Thoracic aorta (tissue), 2 donors: ENCODE data around the gene DMD. TPM values are rescaled to one million over a fixed set of nuclear protein-coding genes. Genes with fewer than 3 reads are reported as not detected.

Experiments
- ATAC-seq: fragments of 150-250 bp; one replicate; pipeline ENCODE4 v1.8.0; 2017; ENCODE audit warnings: low read depth; ENCODE audit not compliant: insufficient number of reproducible peaks, low FRiP score
- DNase-seq: peaks from one replicate; pipeline ENCODE4 v3.0.0-alpha.2; 2020; ENCODE audit warnings: low spot score
- H3K27ac ChIP-seq, 2 donors: fragments of 200-600 bp; sonication (generic); 1 replicate in 1 of 2; 2 replicates in 1 of 2; pipeline ENCODE4 v1.5.1; 2016; ENCODE audit warnings: mild to moderate bottlenecking in 2 of 2, moderate library complexity in 2 of 2
- H3K27me3 ChIP-seq: fragments of 200-600 bp; sonication (generic); replicated peaks from 2 replicates; pipeline ENCODE4 v1.6.0; 2016; ENCODE audit warnings: mild to moderate bottlenecking; ENCODE audit not compliant: insufficient read depth
- H3K36me3 ChIP-seq: fragments of 200-600 bp; sonication (generic); one replicate; pipeline ENCODE4 v1.5.1; 2016
- H3K4me1 ChIP-seq, 2 donors: fragments of 200-600 bp; sonication (generic); 1 replicate in 1 of 2; 2 replicates in 1 of 2; pipeline versions ENCODE4 v1.5.1 to v1.6.0; 2016; ENCODE audit warnings: low read depth in 2 of 2, mild to moderate bottlenecking in 1 of 2; ENCODE audit not compliant: control insufficient read depth in 1 of 2
- H3K4me3 ChIP-seq: fragments of 200-600 bp; sonication (generic); 2 replicates; pipeline ENCODE4 v1.5.1; 2016; ENCODE audit warnings: mild to moderate bottlenecking
- H3K9me3 ChIP-seq: fragments of 200-600 bp; sonication (generic); 2 replicates; pipeline ENCODE4 v1.5.1; 2016
- total RNA-seq, 2 donors: library from RNA; depleted of rRNA; stranded (reverse); fragments of >200 nt; gene quantifications; one replicate each; pipeline versions ENCODE4 v1.1.0 to v1.2.3, GENCODE V29; 2016
- TF ChIP-seq, protein P1 (sequence below): fragments of 200-600 bp; sonication (generic); IDR thresholded peaks from one replicate; pipeline ENCODE4 v1.5.1; 2019; ENCODE audit warnings: antibody characterized with exemption

Gene DMD
- total RNA-seq, 2 donors from 2014 or later, result 224 to 233 TPM

DNA sequence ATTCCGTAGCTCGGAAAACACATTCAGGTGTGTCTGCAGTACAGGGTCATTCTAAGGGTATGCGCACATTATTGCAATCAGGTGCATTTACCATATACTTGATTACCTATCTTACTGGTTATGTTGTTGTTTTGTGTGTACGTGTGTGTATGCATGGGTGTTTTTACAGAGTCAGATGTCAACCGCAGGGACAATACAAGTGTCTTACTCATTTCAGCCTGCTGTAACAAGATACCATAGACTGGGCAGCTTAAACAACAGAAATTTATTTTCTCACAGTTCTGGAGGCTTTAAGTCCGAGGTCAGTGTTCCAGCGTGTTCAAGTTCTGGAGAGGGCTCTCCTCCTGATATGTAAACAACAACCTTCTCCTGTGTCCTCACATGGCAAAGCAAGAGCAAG is 316.7 kb downstream of the DMD start:
- no peaks in the 10 kb centered on the region for H3K4me1 ChIP-seq
- H3K9me3 ChIP-seq, result no peaks in the 10 kb centered on the region
- TF ChIP-seq, protein P1, sequence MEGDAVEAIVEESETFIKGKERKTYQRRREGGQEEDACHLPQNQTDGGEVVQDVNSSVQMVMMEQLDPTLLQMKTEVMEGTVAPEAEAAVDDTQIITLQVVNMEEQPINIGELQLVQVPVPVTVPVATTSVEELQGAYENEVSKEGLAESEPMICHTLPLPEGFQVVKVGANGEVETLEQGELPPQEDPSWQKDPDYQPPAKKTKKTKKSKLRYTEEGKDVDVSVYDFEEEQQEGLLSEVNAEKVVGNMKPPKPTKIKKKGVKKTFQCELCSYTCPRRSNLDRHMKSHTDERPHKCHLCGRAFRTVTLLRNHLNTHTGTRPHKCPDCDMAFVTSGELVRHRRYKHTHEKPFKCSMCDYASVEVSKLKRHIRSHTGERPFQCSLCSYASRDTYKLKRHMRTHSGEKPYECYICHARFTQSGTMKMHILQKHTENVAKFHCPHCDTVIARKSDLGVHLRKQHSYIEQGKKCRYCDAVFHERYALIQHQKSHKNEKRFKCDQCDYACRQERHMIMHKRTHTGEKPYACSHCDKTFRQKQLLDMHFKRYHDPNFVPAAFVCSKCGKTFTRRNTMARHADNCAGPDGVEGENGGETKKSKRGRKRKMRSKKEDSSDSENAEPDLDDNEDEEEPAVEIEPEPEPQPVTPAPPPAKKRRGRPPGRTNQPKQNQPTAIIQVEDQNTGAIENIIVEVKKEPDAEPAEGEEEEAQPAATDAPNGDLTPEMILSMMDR, result no peak
- H3K36me3 ChIP-seq, result no peaks in the 10 kb centered on the region
- DNase-seq, result no peak
- H3K4me3 ChIP-seq, result no peak overlapping the region
- ATAC-seq, result no peak
- no peak overlapping the region for H3K27ac ChIP-seq
- no peaks in the 10 kb centered on the region for H3K27me3 ChIP-seq

DNA sequence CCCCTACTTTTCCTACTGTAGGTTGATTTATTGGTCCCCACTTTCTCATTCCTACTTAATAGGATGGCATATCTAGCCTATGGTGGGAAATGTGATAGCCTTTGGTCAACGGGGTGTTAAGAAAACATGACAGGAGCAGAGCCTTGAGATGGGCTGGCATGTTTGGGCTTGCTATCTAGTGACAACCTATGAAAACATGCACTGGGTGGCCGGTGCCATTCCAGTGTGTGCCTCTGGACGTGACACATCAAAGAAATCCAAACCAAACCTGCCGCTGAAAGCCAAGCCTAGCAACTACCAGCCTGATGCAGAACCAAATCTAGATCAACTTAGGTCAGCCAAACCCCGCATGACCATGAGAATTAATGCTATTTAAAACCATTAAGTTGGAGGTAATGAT is 317.6 kb downstream of the DMD start:
- Histone ChIP-seq H3K36me3 (no peaks in the 10 kb centered on the region), H3K27ac (no peak overlapping the region), H3K27me3 (no peaks in the 10 kb centered on the region), H3K9me3 (no peaks in the 10 kb centered on the region), H3K4me1 (no peaks in the 10 kb centered on the region), H3K4me3 (no peak overlapping the region)
- ATAC-seq (no peak), DNase-seq (no peak)
- TF ChIP-seq, protein P1, result no peak

DNA sequence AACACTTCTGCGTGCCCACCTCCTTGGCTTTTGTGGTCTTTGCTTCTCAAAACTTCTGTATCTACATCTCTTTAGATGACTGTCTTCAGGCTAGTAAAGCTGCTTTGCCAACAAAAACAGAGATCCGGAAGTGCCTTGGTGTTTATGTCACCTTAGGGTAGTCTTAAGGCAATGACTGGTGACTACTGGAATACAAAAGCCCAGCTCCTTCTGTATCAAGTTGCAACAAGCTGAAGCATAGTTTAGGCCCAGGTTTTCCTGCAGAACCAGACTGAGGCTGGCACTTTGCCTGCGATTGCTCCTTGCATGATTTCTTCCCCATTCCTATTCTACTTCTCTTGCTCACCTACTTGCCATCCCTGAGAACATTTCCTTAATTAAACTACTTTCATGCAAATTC is 333.8 kb downstream of the DMD start:
- H3K36me3 ChIP-seq, result no peaks in the 10 kb centered on the region
- ATAC-seq, result no peak
- H3K9me3 ChIP-seq, result no peaks in the 10 kb centered on the region
- H3K27me3 ChIP-seq, result no peaks in the 10 kb centered on the region
- H3K27ac ChIP-seq, result no peak overlapping the region
- no peak for DNase-seq
- TF ChIP-seq, protein P1, result no peak
- no peak overlapping the region for H3K4me3 ChIP-seq
- H3K4me1 ChIP-seq, result peaks cover 6 to 18% of the 10 kb centered on the region in 2 donors

DNA sequence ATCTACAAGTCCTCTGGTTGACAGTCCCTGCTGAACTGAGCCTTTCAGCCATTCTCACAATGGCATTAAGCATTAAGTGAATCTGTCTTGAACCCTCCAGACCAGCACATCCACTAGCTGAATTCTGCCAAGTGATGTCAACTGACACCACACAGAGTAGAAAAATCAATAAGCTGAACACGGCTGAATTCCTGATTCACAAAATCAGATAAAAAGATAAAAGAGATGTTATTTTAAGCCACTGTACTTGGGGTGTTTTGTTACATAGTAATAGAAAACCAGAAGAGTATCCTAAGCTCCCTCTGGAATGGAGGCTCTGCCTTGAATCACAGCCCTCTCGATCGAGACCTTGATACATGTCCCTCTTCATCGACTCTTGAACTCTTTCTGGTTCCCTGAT is 336.5 kb downstream of the DMD start:
- Histone ChIP-seq H3K36me3 (no peaks in the 10 kb centered on the region), H3K27ac (no peak overlapping the region), H3K9me3 (no peaks in the 10 kb centered on the region), H3K4me3 (no peak overlapping the region), H3K27me3 (no peaks in the 10 kb centered on the region), H3K4me1 (peaks cover 6 to 24% of the 10 kb centered on the region in 2 donors)
- DNase-seq (no peak), ATAC-seq (no peak)
- TF ChIP-seq, protein P1, result no peak

DNA sequence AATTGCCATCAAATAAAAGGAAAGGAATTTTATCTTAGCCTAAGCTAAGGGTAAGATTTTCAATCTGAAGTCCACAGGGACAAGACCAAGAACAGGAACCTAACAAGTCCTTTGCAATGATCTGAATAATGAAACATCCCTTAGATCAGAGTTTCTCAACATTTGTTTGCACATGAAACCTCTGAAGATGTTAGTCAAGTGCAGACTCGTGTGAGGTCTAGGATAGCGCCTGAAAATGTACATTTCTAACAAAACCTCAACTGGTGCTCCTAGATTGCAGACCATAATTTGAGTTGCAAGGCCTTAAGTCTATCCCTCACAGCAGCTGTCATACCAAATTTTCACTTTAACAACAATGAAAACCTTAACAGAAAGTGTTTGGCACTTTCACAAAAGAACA is 337.6 kb downstream of the DMD start:
- no peak for DNase-seq
- no peaks in the 10 kb centered on the region for H3K27me3 ChIP-seq
- peaks cover 6 to 24% of the 10 kb centered on the region in 2 donors for H3K4me1 ChIP-seq
- TF ChIP-seq, protein P1, result no peak
- no peaks in the 10 kb centered on the region for H3K9me3 ChIP-seq
- H3K27ac ChIP-seq, result no peak overlapping the region
- no peak overlapping the region for H3K4me3 ChIP-seq
- H3K36me3 ChIP-seq, result no peaks in the 10 kb centered on the region
- no peak for ATAC-seq
